IPS-18c (cell line): ENCODE measurements around the gene SHOC1.
"Not testable (repeated sequence)": the region's sequence is repeated elsewhere in the genome, so short reads cannot be mapped to it uniquely, and the experiment has no call there.

Experiments used
- H3K4me3 ChIP-seq: 2 replicates; pipeline ENCODE4 v1.7.0; 2013; ENCODE audit warnings: low read depth, mild to moderate bottlenecking, low read length, moderate library complexity; ENCODE audit not compliant: insufficient read depth
- H3K9me3 ChIP-seq: one replicate; pipeline ENCODE4 v1.6.1; 2013; ENCODE audit warnings: mild to moderate bottlenecking, low read length, moderate library complexity; ENCODE audit not compliant: control insufficient read depth, insufficient read depth

Gene SHOC1

DNA sequence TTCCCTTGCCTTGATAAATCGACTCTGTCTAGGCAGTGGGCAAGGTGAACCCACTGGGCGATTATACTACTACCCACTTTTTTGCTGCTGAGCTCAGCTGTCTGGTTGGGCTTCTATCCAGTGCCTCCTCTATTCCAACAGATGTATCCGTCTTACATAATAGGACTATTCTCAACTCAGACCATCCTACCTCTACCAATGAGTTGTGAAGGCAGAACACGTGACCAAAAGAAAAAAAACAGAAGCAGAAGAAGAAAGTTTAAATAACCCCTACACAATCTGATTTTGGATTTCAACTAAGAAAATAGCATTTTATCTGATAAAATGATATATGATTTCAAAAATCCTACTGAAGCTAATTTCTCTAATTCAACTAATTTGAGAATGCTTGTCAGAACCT lies 16.2 kb upstream of the SHOC1 start:
- Histone ChIP-seq H3K9me3 (peaks cover 2% of the 10 kb centered on the region), H3K4me3 (no peak overlapping the region)

DNA sequence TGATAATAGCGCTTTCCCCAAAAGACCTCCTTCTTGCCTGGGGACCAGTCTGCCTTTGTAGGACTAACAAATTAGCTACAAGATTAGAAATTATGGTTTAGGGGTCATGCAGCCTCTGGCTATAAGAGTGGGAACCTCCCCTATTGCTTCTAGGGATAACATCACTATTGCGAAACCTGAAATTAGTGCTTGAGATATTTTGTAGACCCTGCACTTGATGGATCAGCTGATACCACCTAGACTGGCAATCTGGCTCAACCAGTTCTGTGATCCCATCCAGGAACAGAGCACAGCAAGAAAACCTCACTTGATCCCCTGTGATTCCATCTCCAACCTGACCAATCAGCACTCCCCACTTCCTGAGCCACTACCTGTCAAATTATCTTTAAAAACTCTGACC lies 15.7 kb upstream of the SHOC1 start:
- H3K4me3 ChIP-seq, H3K9me3 ChIP-seq: not testable (repeated sequence)

DNA sequence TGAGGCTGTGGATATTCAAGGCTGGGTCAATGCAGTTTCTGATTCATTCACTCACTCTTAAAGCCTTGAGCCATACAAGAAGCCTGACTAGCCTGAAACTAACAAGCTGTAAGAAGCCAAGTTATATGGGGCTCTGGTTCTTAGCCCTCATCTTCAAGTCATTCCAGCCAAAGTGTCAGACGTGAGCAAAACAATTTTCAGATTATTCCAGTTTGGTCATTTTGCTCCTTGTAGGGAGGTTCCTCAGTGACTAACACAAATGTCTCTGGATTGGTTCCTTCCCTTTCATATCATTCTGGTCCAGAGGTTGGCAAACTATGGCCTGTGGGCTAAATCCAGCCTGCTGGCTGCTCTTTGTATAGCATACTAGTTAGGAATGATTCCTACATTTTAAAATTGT lies 12.5 kb upstream of the SHOC1 start:
- Histone ChIP-seq H3K4me3 (no peak overlapping the region), H3K9me3 (peaks cover 2% of the 10 kb centered on the region)

DNA sequence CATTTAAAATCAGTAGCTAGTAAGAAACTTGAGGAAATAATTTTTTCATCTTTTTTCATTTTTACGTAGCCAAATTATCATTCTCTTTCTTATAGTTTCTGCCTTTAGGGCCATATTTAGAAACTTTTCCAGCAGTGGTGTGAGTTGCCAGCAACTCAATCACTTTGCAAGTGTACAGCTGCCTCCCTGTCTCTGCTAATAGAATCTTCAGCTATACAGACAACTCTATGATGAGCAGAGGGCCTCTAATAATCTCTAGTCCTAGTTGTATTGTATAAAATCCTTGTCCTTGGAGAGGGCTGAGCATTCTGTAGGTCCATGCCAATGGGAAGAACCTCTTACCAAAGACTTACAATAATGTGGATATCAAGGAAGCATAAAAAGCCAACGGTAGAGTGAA lies 11.5 kb upstream of the SHOC1 start:
- Histone ChIP-seq H3K9me3 (peaks cover 2% of the 10 kb centered on the region), H3K4me3 (no peak overlapping the region)

DNA sequence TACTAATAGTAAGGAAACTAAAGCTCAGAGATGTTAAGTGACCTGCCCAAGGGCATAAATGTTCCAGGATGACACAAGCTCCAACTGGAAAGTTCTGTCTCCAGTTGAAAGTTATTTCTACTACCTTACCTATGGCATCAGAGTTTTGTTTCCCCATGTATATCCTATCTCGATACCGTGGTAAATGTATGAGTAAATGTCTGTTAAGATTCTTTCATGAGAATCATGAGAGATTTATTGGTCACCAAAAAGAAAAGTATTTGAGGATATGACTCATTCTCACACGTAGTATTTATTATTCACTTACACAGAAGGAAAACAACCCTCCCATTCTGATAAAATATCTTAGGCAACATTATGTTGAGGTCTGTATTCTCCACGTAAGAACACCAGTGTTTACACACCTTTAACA lies 11.1 kb upstream of the SHOC1 start:
- H3K9me3 ChIP-seq, result peaks cover 2% of the 10 kb centered on the region
- no peak overlapping the region for H3K4me3 ChIP-seq

GRCh38 chr9:111805262-111805661 lies 10.5 kb upstream of the SHOC1 start:
- peaks cover 2% of the 10 kb centered on the region for H3K9me3 ChIP-seq
- H3K4me3 ChIP-seq, result no peak overlapping the region

DNA sequence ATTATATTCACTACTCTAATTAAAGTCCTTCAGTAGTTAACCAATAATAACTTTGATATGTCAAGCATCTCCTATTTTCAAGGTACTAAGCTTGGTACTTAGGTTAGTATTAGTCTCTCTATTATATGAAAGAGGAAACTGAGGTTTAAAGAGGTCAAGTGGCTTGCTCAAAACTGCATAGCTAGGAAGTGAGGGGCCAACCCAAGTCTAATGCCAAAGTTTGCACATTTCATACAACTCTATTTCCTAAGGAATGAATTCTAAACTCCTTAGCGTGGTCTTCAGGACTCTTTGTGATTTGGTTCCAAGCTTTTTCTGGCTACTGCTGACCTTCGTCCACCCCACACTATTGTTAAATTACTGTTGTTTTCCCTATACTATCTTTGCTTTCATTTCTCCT lies 9.9 kb upstream of the SHOC1 start:
- peaks cover 2% of the 10 kb centered on the region for H3K9me3 ChIP-seq
- no peak overlapping the region for H3K4me3 ChIP-seq

- Histone ChIP-seq H3K9me3 (peaks cover 2% of the 10 kb centered on the region), H3K4me3 (no peak overlapping the region)
These were observed 9.2 kb upstream of the SHOC1 start for GRCh38 chr9:111803924-111804323.

GRCh38 chr9:111799915-111800526 lies 5.3 kb upstream of the SHOC1 start:
- Histone ChIP-seq H3K9me3 (no peaks in the 10 kb centered on the region), H3K4me3 (no peak overlapping the region)

GRCh38 chr9:111799506-111799905 lies 4.8 kb upstream of the SHOC1 start:
- no peaks in the 10 kb centered on the region for H3K9me3 ChIP-seq
- no peak overlapping the region for H3K4me3 ChIP-seq

DNA sequence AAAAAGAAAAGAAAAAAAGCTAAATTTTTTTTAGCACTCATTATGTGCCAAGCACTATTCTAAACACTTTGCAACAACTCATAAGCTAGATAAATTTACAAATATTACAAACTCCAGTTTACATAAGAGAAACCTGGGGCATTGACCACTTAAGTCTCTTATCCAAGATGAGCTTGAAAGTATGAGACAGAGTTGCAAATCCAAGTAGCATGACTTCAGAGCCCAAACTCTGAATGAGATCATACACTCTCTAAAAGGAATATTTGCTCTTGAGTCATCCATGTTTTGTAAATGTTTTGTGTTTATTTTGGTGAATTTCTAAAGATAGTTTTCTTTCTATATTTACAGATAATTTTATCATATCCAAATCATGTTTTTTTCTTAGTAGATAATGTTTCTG lies 4.0 kb upstream of the SHOC1 start:
- no peak overlapping the region for H3K4me3 ChIP-seq
- H3K9me3 ChIP-seq, result no peaks in the 10 kb centered on the region

DNA sequence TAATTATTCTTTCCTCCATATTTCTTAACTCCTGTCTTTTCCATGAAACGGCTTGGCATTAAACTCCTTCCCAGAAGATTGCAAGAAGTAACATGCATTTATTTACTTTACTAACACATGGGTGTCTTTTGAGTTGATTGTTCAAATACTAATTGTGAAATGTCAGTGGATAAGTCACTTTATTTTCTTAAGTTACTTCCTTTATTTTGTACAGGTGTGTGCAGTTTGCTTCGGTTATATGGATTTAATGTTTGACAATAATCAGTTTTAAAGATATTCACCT lies 761 bp upstream of the SHOC1 start:
- Histone ChIP-seq H3K4me3 (no peak overlapping the region), H3K9me3 (no peaks in the 10 kb centered on the region)

GRCh38 chr9:111791821-111792220 lies 2.9 kb downstream of the SHOC1 start:
- not testable (repeated sequence) for H3K4me3 ChIP-seq, H3K9me3 ChIP-seq

DNA sequence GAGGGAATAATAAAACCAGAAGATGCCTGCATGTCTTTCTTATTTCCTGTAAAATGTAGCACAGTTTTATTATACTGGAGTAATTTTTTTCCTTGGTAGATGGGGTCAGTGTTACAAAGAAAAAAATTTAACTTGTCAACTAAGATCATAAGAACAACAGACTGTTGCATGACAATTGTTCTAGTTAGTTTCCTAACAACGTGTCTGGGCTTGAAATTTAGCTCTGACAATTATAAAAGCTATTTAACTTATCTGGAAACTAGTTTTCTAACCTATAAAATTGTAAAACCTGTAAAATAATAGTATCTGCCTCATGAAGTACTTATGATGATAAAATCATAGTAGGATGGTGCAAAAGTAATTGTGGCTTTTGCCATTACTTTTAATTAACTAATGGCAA lies 4.9 kb downstream of the SHOC1 start:
- Histone ChIP-seq H3K9me3 (no peaks in the 10 kb centered on the region), H3K4me3 (no peak overlapping the region)

- no peak overlapping the region for H3K4me3 ChIP-seq
- H3K9me3 ChIP-seq, result no peaks in the 10 kb centered on the region
These were observed 10.9 kb downstream of the SHOC1 start for GRCh38 chr9:111783857-111784256.

- Histone ChIP-seq H3K4me3 (no peak overlapping the region), H3K9me3 (no peaks in the 10 kb centered on the region)
These were observed 11.3 kb downstream of the SHOC1 start for GRCh38 chr9:111783424-111783823.

DNA sequence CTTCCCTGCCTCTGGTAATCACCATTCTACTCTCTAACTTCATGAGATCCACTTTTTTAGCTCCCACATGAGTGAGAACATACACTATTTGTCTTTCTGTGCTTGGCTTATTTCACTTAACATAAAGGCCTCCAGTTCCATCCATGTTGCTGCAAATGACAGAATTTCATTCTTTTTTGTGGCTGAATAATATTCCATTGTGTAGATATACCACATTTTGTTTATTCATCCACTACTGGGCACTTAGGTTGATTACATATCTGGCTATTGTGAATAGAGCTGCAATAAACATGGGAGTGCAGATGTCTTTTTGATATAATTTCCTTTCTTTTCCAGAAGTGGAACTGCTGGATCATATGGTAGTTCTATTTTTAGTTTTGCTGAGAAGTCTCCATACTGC lies 28.7 kb downstream of the SHOC1 start:
- Histone ChIP-seq H3K4me3 (no peak overlapping the region), H3K9me3 (no peaks in the 10 kb centered on the region)

GRCh38 chr9:111762556-111762955 lies 32.2 kb downstream of the SHOC1 start:
- H3K4me3 ChIP-seq, result no peak overlapping the region
- H3K9me3 ChIP-seq, result no peaks in the 10 kb centered on the region

- Histone ChIP-seq H3K4me3 (no peak overlapping the region), H3K9me3 (no peaks in the 10 kb centered on the region)
These were observed 34.7 kb downstream of the SHOC1 start for GRCh38 chr9:111759762-111760639.
